Amniotic stem cell (primary cell): ENCODE results near the gene MDH2.
"Not testable (repeated sequence)": the region's sequence is repeated elsewhere in the genome, so short reads cannot be mapped to it uniquely, and the experiment has no call there.

Source experiments
- DNase-seq: peaks from one replicate; lab custom pipeline; 2025; lab: John Stamatoyannopoulos, UW

MDH2 gene

GRCh38 chr7:76047811-76048667 is at the start of gene MDH2, which contains the start of gene STYXL1:
Gene MDH2 (plus strand): TSS chr7:76048106. CDS start chr7:76048161, 55 bp downstream.
Gene STYXL1 (minus strand): TSS chr7:76048000. CDS start chr7:76030523, 17,477 bp downstream.
- DNase-seq, result peak; percentile 89

- DNase-seq, result no peak
These were observed 47.3 kb upstream of the MDH2 start for GRCh38 chr7:76000566-76000965.

GRCh38 chr7:76002139-76002538 is 45.8 kb upstream of the MDH2 start:
- no peak for DNase-seq

GRCh38 chr7:76002822-76003221 is 45.1 kb upstream of the MDH2 start:
- DNase-seq, result no peak

GRCh38 chr7:76003351-76003750 is 44.6 kb upstream of the MDH2 start:
- no peak for DNase-seq

GRCh38 chr7:76005004-76005403 is 42.9 kb upstream of the MDH2 start:
- not testable (repeated sequence) for DNase-seq

- DNase-seq, result no peak
These were observed 39.7 kb upstream of the MDH2 start for GRCh38 chr7:76008156-76008687.

GRCh38 chr7:76009672-76010600 is 38.0 kb upstream of the MDH2 start:
- DNase-seq, result no peak

GRCh38 chr7:76011442-76011861 is 36.5 kb upstream of the MDH2 start:
- DNase-seq, result no peak

GRCh38 chr7:76016191-76016947 is 31.5 kb upstream of the MDH2 start:
- no peak for DNase-seq

GRCh38 chr7:76018520-76018919 is 29.4 kb upstream of the MDH2 start:
- not testable (repeated sequence) for DNase-seq

- peak; percentile 25 for DNase-seq
These were observed 27.7 kb upstream of the MDH2 start for GRCh38 chr7:76020031-76020714.

- DNase-seq, result no peak
These were observed 25.7 kb upstream of the MDH2 start for GRCh38 chr7:76022026-76022780.

GRCh38 chr7:76023002-76023401 is 24.9 kb upstream of the MDH2 start:
- DNase-seq, result no peak

- not testable (repeated sequence) for DNase-seq
These were observed 18.2 kb upstream of the MDH2 start for GRCh38 chr7:76029682-76030081.

GRCh38 chr7:76031964-76032363 is 15.9 kb upstream of the MDH2 start:
- DNase-seq, result no peak

- no peak for DNase-seq
These were observed 10.6 kb upstream of the MDH2 start for GRCh38 chr7:76037310-76037709.

- DNase-seq, result no peak
These were observed 7.8 kb upstream of the MDH2 start for GRCh38 chr7:76040126-76040525.

- no peak for DNase-seq
These were observed 3.5 kb upstream of the MDH2 start for GRCh38 chr7:76044375-76044865.

GRCh38 chr7:76047305-76047810 is 548 bp upstream of the MDH2 start:
- DNase-seq, result no peak
